ENCODE results near the gene GANAB.

DNA sequence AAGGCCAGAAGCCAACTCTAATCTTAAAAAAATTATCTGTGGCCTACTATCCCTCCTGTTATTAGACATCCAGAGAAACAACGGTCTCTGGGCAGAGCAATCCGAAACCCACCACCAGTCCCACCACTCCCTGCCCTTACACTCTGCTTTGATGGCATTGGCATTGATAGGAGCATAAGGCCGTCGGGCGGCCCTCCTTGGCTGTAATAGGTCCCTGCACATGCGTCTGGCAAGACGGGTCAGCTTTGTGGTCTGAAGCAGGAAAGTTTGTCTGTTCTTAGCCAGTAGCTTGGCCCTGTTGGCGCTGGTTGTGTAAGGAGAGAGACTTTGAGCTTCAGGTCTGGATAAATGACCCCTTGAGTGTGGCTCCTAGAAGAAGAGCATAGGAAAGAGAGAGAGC is 51.3 kb downstream of the GANAB start:
- TF ChIP-seq, protein P1, sequence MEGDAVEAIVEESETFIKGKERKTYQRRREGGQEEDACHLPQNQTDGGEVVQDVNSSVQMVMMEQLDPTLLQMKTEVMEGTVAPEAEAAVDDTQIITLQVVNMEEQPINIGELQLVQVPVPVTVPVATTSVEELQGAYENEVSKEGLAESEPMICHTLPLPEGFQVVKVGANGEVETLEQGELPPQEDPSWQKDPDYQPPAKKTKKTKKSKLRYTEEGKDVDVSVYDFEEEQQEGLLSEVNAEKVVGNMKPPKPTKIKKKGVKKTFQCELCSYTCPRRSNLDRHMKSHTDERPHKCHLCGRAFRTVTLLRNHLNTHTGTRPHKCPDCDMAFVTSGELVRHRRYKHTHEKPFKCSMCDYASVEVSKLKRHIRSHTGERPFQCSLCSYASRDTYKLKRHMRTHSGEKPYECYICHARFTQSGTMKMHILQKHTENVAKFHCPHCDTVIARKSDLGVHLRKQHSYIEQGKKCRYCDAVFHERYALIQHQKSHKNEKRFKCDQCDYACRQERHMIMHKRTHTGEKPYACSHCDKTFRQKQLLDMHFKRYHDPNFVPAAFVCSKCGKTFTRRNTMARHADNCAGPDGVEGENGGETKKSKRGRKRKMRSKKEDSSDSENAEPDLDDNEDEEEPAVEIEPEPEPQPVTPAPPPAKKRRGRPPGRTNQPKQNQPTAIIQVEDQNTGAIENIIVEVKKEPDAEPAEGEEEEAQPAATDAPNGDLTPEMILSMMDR (IDR thresholded peaks at IDR 0.05; ENCODE audit: low read depth, low read length): no peak
- TF ChIP-seq POLR2A (IDR thresholded peaks at IDR 0.05; ENCODE audit: extremely low read depth, insufficient read length): no peak
- TF ChIP-seq, protein P2, sequence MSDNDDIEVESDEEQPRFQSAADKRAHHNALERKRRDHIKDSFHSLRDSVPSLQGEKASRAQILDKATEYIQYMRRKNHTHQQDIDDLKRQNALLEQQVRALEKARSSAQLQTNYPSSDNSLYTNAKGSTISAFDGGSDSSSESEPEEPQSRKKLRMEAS (IDR thresholded peaks at IDR 0.05; ENCODE audit: low read depth, low read length): no peak
